ENCODE measurements around the gene NFE2L3. TPM values are rescaled to one million over a fixed set of nuclear protein-coding genes. Genes with fewer than 3 reads are reported as not detected.

The NFE2L3 gene
- total and polyA plus RNA-seq, 9 of the 15 experiments (the other 6 are each of a cell fraction or from before 2014, with no cell fraction given), result 2.9 to 16.9 (median 12.4) TPM

- no peak for TF ChIP-seq SFPQ (IDR thresholded peaks at IDR 0.05; ENCODE audit: low read depth, low read length)
- TF ChIP-seq ZNF764 (CRISPR knock-in tag; IDR thresholded peaks at IDR 0.05; ENCODE audit: low read depth), result 0 out of 2 replicates have a peak, but pooled peaks have one; percentile 61
- no peak for TF ChIP-seq ZNF354B (CRISPR knock-in tag; IDR thresholded peaks at IDR 0.05)
- TF ChIP-seq ZNF592 (IDR thresholded peaks at IDR 0.05), result no peak; the same call in 1 of the 2 replicates
- 0 out of 2 replicates have a peak, but pooled peaks have one; percentile 38 for TF ChIP-seq SMARCC2 (IDR thresholded peaks at IDR 0.05; ENCODE audit: low read depth)
- peak; percentile 6 to 36; a peak in 2 of 4 replicates for TF ChIP-seq MNT (conservative IDR thresholded peaks at IDR 0.05)
- no peak for TF ChIP-seq ZNF41 (CRISPR knock-in tag; conservative IDR thresholded peaks at IDR 0.05)
- TF ChIP-seq ZBTB2 (IDR thresholded peaks at IDR 0.05), result no peak
- TF ChIP-seq ATF4 (CRISPR knock-in tag; IDR thresholded peaks at IDR 0.05), result no peak
- no peak for TF ChIP-seq ZFPM2 (CRISPR knock-in tag; IDR thresholded peaks at IDR 0.05)
- no peak for TF ChIP-seq POLR3G (IDR thresholded peaks at IDR 0.05; ENCODE audit: extremely low read depth, insufficient read length, insufficient replicate concordance)
- no peak for TF ChIP-seq STAT5A (IDR thresholded peaks at IDR 0.05; ENCODE audit: borderline replicate concordance, low read length)
- peak; percentile 99 for TF ChIP-seq PCBP1 (IDR thresholded peaks at IDR 0.05; ENCODE audit: low read depth, low read length, poor library complexity, severe bottlenecking)
- TF ChIP-seq SIN3A (IDR thresholded peaks at IDR 0.05; ENCODE audit: borderline replicate concordance in 2 of 2, control insufficient read depth in 1 of 2, low read depth in 2 of 2, low read length in 2 of 2), result peak; percentile 37 to 56; a peak in 2 of 4 replicates
- no peak for TF ChIP-seq CBFA2T2 (conservative IDR thresholded peaks at IDR 0.05)
- no peak for TF ChIP-seq HMG20A (CRISPR knock-in tag; conservative IDR thresholded peaks at IDR 0.05)
- no peak for TF ChIP-seq ZNF316 (IDR thresholded peaks at IDR 0.05)
Measured at GRCh38 chr7:26201247-26202018, 49.4 kb downstream of the NFE2L3 start, which contains the start of gene CBX3 (continued).
